CD14-positive monocyte (primary cell): Measurements from ENCODE around the gene XYLT1. TPM values are rescaled to one million over a fixed set of nuclear protein-coding genes. Genes with fewer than 3 reads are reported as not detected.

Experiments
- DNase-seq, 3 donors: peaks; one replicate each; pipeline ENCODE4 v3.0.0-alpha.2; 2011 to 2022
- H2AFZ ChIP-seq: 2 replicates; pipeline ENCODE4 v1.6.0; 2012; ENCODE audit warnings: mild to moderate bottlenecking, low read depth, low read length, inconsistent platforms; ENCODE audit not compliant: insufficient read depth, poor library complexity, severe bottlenecking
- H3K27ac ChIP-seq, 2 donors: 1 replicate in 1 of 2; 2 replicates in 1 of 2; pipeline ENCODE4 v1.5.1; 2012 to 2013; ENCODE audit warnings: low read length in 2 of 2, control low read depth in 1 of 2, inconsistent platforms in 1 of 2, low read depth in 1 of 2, mild to moderate bottlenecking in 1 of 2
- H3K27me3 ChIP-seq, 2 donors: one replicate each; pipeline versions ENCODE4 v1.6.0 to v1.6.1; 2011 to 2013; ENCODE audit warnings: low read length in 2 of 2; ENCODE audit not compliant: control insufficient read depth in 2 of 2, insufficient read depth in 2 of 2
- H3K36me3 ChIP-seq, 2 donors: replicated peaks in 1 of 2; 1 replicate in 1 of 2; 2 replicates in 1 of 2; pipeline versions ENCODE4 v1.5.1 to v1.6.1; 2012 to 2013; ENCODE audit warnings: low read length in 2 of 2, control low read depth in 1 of 2, inconsistent platforms in 1 of 2, mild to moderate bottlenecking in 1 of 2; ENCODE audit not compliant: insufficient read depth in 2 of 2, control insufficient read depth in 1 of 2
- H3K4me1 ChIP-seq, 2 donors: 1 replicate in 1 of 2; 2 replicates in 1 of 2; pipeline versions ENCODE4 v1.5.1 to v1.6.1; 2012 to 2013; ENCODE audit warnings: low read length in 2 of 2, control low read depth in 1 of 2, inconsistent platforms in 1 of 2, mild to moderate bottlenecking in 1 of 2, moderate library complexity in 1 of 2; ENCODE audit not compliant: insufficient read depth in 2 of 2, control insufficient read depth in 1 of 2
- H3K4me2 ChIP-seq: replicated peaks from 2 replicates; pipeline ENCODE3; 2012; ENCODE audit warnings: low read length, moderate library complexity, mild to moderate bottlenecking; ENCODE audit not compliant: poor library complexity, severe bottlenecking; ENCODE audit errors: extremely low read depth
- H3K4me3 ChIP-seq, 3 experiments: fragments of 200-600 bp in 1 of 3; sonication (generic) in 1 of 3; replicated peaks in 1 of 3; 1 replicate in 2 of 3; 2 replicates in 1 of 3; pipeline ENCODE4 v1.5.1; 2011 to 2013; ENCODE audit warnings: low read length in 3 of 3, mild to moderate bottlenecking in 3 of 3, control low read depth in 2 of 3, low read depth in 2 of 3, inconsistent platforms in 1 of 3, moderate library complexity in 1 of 3
- H3K79me2 ChIP-seq: 2 replicates; pipeline ENCODE4 v1.6.0; 2012; ENCODE audit warnings: mild to moderate bottlenecking, control low read depth, inconsistent platforms, low read length, moderate library complexity; ENCODE audit not compliant: insufficient read depth
- H3K9ac ChIP-seq: 2 replicates; pipeline ENCODE4 v1.6.0; 2017; ENCODE audit warnings: low read length, mild to moderate bottlenecking; ENCODE audit not compliant: insufficient read depth, poor library complexity, severe bottlenecking
- H3K9me3 ChIP-seq, 2 donors: replicated peaks in 1 of 2; 1 replicate in 1 of 2; 2 replicates in 1 of 2; pipeline versions ENCODE4 v1.5.1 to v1.6.1; 2012 to 2013; ENCODE audit warnings: low read length in 2 of 2, control low read depth in 1 of 2; ENCODE audit not compliant: control insufficient read depth in 1 of 2, insufficient read depth in 1 of 2
- H4K20me1 ChIP-seq: 2 replicates; pipeline ENCODE4 v1.6.0; 2012; ENCODE audit warnings: mild to moderate bottlenecking, low read length, control low read depth, moderate library complexity; ENCODE audit not compliant: insufficient read depth
- H3K27ac Mint-ChIP-seq, 7 donors: one replicate each; pipeline ENCODE4 v1.8.0; 2020; ENCODE audit warnings: mild to moderate bottlenecking in 7 of 7, mixed read lengths in 7 of 7, moderate library complexity in 6 of 7, inconsistent platforms in 2 of 7
- H3K27me3 Mint-ChIP-seq, 3 donors: one replicate each; pipeline ENCODE4 v1.8.0; 2021 to 2022; ENCODE audit warnings: low read depth in 3 of 3, mild to moderate bottlenecking in 3 of 3, mixed read lengths in 3 of 3, moderate library complexity in 3 of 3, inconsistent platforms in 1 of 3
- H3K36me3 Mint-ChIP-seq, 2 donors: one replicate each; pipeline ENCODE4 v1.8.0; 2020; ENCODE audit warnings: mixed read lengths in 2 of 2, inconsistent platforms in 1 of 2, mild to moderate bottlenecking in 1 of 2
- H3K4me1 Mint-ChIP-seq: one replicate; pipeline ENCODE4 v1.8.0; 2020; ENCODE audit warnings: mild to moderate bottlenecking, mixed read lengths
- H3K4me3 Mint-ChIP-seq, 2 donors: one replicate each; pipeline ENCODE4 v1.8.0; 2020; ENCODE audit warnings: mild to moderate bottlenecking in 2 of 2, mixed read lengths in 2 of 2, moderate library complexity in 1 of 2
- H3K9me3 Mint-ChIP-seq, 7 donors: one replicate each; pipeline ENCODE4 v1.8.0; 2020 to 2022; ENCODE audit warnings: mixed read lengths in 7 of 7, mild to moderate bottlenecking in 6 of 7, moderate library complexity in 6 of 7, inconsistent platforms in 2 of 7
- whole genome bisulfite sequencing: methylation state at CpG from one replicate; pipeline ENCODE4 v1.1.5; 2013; ENCODE audit warnings: missing lambda C conversion rate; ENCODE audit not compliant: insufficient coverage; 5-methylcytosine and 5-hydroxymethylcytosine counted together
- intact Hi-C, 2 donors: fragments of 100-400 bp; cut with micrococcal nuclease; formaldehyde crosslinking; loops; one replicate each; pipeline versions ENCODE4 v1.15.0 to v1.15.1; 2023
- polyA plus RNA-seq, 3 donors: library from polyadenylated mRNA; depleted of rRNA in 1 of 3; unstranded in 2 of 3; stranded (reverse) in 1 of 3; fragments of 300-500 nt in 2 of 3; fragments of >200 nt in 1 of 3; fragmentation: Illumina TruSeq in 2 of 3; gene quantifications; 1 replicate in 2 of 3; 2 replicates in 1 of 3; pipeline ENCODE4 v1.2.3, GENCODE V29; 2012 to 2021
- TF ChIP-seq, protein P1 (sequence below): fragments of 200-600 bp; IDR thresholded peaks from one replicate; pipeline ENCODE4 v1.8.0; 2022; ENCODE audit warnings: antibody characterized with exemption, mild to moderate bottlenecking

The XYLT1 gene
- polyA plus RNA-seq, 3 donors, result 0.51 to 9.4 (median 1.6) TPM

DNA sequence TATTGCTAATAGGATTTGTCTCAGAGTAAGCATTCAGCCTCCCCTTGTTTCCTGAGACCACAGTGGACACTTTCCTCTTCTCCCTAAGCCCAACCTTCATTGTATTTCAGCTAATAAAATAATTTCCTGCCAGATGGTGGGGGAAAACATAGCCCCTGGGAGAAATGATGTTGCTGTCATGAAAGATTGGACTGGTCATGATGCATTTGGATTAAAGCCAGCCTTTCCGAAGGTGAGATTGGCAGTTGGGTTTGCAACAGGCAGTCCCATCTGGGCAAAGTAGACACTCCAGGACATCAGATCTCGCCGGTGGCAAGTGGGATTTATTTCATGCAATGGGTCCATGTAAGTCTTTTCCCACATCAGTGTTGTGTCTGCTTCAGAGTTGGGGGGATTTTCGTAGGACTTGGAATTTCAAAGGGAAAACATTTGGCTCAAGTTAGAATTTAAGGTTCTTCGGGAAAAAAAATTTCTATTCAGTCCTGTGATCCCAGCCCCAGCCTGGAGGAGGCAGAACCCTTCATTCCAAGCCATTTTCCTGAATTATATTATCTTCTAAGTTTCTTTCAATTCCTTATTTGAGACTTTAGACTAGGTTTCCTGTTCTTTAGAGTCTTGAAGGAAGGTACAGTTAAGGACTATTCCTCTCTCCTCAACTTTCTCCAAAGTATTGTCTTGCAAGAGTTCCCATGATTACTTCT, 391.7 kb downstream of the XYLT1 start:
- no peaks in the 10 kb centered on the region for H3K4me1 ChIP-seq
- no peak overlapping the region for H2AFZ ChIP-seq
- H3K9me3 ChIP-seq, result no peaks in the 10 kb centered on the region
- H3K9ac ChIP-seq, result no peak overlapping the region
- H3K27me3 ChIP-seq, result peaks cover 0 to 3% of the 10 kb centered on the region in 2 donors
- no peak overlapping the region for H3K27ac ChIP-seq
- DNase-seq, result no peak
- intact Hi-C loops, result no loop called here
- no peaks in the 10 kb centered on the region for H3K4me1 Mint-ChIP-seq
- no peak overlapping the region for H3K27ac Mint-ChIP-seq
- peaks cover 0 to 3% (median 0%) of the 10 kb centered on the region in 7 donors for H3K9me3 Mint-ChIP-seq
- TF ChIP-seq, protein P1, sequence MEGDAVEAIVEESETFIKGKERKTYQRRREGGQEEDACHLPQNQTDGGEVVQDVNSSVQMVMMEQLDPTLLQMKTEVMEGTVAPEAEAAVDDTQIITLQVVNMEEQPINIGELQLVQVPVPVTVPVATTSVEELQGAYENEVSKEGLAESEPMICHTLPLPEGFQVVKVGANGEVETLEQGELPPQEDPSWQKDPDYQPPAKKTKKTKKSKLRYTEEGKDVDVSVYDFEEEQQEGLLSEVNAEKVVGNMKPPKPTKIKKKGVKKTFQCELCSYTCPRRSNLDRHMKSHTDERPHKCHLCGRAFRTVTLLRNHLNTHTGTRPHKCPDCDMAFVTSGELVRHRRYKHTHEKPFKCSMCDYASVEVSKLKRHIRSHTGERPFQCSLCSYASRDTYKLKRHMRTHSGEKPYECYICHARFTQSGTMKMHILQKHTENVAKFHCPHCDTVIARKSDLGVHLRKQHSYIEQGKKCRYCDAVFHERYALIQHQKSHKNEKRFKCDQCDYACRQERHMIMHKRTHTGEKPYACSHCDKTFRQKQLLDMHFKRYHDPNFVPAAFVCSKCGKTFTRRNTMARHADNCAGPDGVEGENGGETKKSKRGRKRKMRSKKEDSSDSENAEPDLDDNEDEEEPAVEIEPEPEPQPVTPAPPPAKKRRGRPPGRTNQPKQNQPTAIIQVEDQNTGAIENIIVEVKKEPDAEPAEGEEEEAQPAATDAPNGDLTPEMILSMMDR, result no peak
- no peak overlapping the region for H3K4me3 Mint-ChIP-seq
- H3K79me2 ChIP-seq, result no peaks in the 10 kb centered on the region
- no peaks in the 10 kb centered on the region for H3K36me3 Mint-ChIP-seq
- no peak overlapping the region for H3K4me2 ChIP-seq
- no peaks in the 10 kb centered on the region for H3K36me3 ChIP-seq
- no peak overlapping the region for H3K4me3 ChIP-seq
- WGBS, result 75% methylated on average over 4 of the region's 5 CpGs
- H4K20me1 ChIP-seq, result no peaks in the 10 kb centered on the region
- peaks cover 3 to 10% (median 8%) of the 10 kb centered on the region in 3 donors for H3K27me3 Mint-ChIP-seq

- intact Hi-C loops, result no loop called here
- DNase-seq, result no peak
- Histone ChIP-seq H3K27me3 (peaks cover 0 to 3% of the 10 kb centered on the region in 2 donors), H3K79me2 (no peaks in the 10 kb centered on the region), H3K4me3 (no peak overlapping the region), H3K9me3 (no peaks in the 10 kb centered on the region), H3K4me2 (no peak overlapping the region), H3K9ac (no peak overlapping the region), H3K27ac (no peak overlapping the region), H3K36me3 (no peaks in the 10 kb centered on the region), H4K20me1 (no peaks in the 10 kb centered on the region), H3K4me1 (peaks cover 5 to 7% of the 10 kb centered on the region in 2 donors), H2AFZ (no peak overlapping the region)
- Mint-ChIP-seq H3K4me1 (peaks cover 8% of the 10 kb centered on the region), H3K9me3 (peaks cover 0 to 3% (median 0%) of the 10 kb centered on the region in 7 donors), H3K27ac (no peak overlapping the region), H3K36me3 (no peaks in the 10 kb centered on the region), H3K27me3 (peaks cover 3 to 8% (median 5%) of the 10 kb centered on the region in 3 donors), H3K4me3 (no peak overlapping the region)
- 77% methylated on average over 3 of the region's 5 CpGs for WGBS
- TF ChIP-seq, protein P1, result no peak
Observed at GRCh38 chr16:17076818-17077498, 393.8 kb downstream of the XYLT1 start.
